A549 treated with dexamethasone at 1 μM for 4 hours (cell line): ENCODE data around the gene TCEAL2. TPM values are rescaled to one million over a fixed set of nuclear protein-coding genes. Genes with fewer than 3 reads are reported as not detected.

Source experiments
- total RNA-seq: library from RNA; stranded (reverse); fragments of 200-300 nt; extraction: Qiagen RNA extraction; gene quantifications from 5 replicates; pipeline ENCODE4 v1.2.3, GENCODE V29; 2022

Gene TCEAL2
- total RNA-seq: not detected in 5 replicates

DNA sequence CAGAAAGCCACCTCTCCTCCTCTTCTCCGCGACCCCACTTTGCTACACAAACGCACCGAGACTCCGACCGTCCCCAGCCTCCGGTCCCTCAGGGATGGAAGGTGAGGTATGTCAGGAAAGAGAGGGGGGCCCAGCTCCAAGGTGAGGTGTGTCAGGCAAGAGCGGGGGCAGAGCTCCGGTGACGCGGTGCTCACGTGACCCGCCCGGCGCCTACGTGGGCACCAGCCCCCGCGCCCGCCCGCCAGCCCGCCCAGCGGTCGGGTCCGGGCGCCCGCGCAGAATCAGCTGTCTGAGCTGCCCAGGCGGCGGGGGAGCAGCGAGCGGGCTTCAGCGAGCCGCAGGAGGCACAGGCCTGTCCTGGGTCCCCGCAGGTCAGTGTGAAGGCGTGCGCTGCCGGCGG is at the start of gene TCEAL2:
TSS of gene TCEAL2 (plus strand) at position 244 of the 400 bp plus-strand sequence. CDS start 1,152 bp downstream, outside the sequence.

DNA sequence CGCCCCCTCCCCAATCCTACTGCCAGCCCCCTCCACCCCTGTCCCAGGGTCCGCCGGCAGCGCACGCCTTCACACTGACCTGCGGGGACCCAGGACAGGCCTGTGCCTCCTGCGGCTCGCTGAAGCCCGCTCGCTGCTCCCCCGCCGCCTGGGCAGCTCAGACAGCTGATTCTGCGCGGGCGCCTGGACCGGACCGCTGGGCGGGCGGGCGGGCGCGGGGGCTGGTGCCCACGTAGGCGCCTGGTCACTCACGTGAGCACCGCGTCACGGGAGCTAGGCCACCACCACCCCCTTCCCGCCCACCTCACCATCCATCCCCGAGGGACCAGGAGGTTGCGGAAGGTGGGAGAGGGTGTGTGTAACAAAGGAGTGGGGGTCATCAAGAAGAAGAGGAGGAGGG is 16.8 kb downstream of the TCEAL2 start, which contains the start of gene TCEAL6:
TSS of gene TCEAL6 (minus strand) at position 208 of the 400 bp plus-strand sequence.

GRCh38 chrX:102155806-102156179 is 30.3 kb downstream of the TCEAL2 start, which contains the start of gene BEX5:
BEX5 (minus strand) TSS chrX:102155977; CDS start chrX:102154265, 1,712 bp downstream.

Other genes starting within 250 kb of the TCEAL2 start
- gene ZMAT1, start 193.7 kb upstream of the TCEAL2 start, total RNA-seq: 0.01 to 0.02 TPM in 2 of 5 replicates, not detected in the others
- not detected in 5 replicates for gene TCEAL6, start 16.8 kb downstream of the TCEAL2 start, total RNA-seq
- gene BEX5, start 30.3 kb downstream of the TCEAL2 start, total RNA-seq: not detected in 5 replicates
- not detected in 5 replicates for gene TCP11X1, start 89.6 kb downstream of the TCEAL2 start, total RNA-seq
- 0.07 TPM in 1 of 5 replicates, not detected in the others for gene NXF2, start 121.5 kb downstream of the TCEAL2 start, total RNA-seq